A549 treated with GW870086 at 1 μM for 4 hours (cell line): ENCODE results near the gene MTMR4. TPM values are rescaled to one million over a fixed set of nuclear protein-coding genes. Genes with fewer than 3 reads are reported as not detected.

Source experiments
- total RNA-seq: library from RNA; stranded (reverse); fragments of 200-300 nt; extraction: Qiagen RNA extraction; gene quantifications from 5 replicates; pipeline ENCODE4 v1.2.3, GENCODE V29; 2022; ENCODE audit warnings: low read depth

Gene MTMR4
- 6.2 to 10.1 TPM (median 8.3 TPM) in 5 replicates for total RNA-seq

GRCh38 chr17:58513965-58514769, at the start of gene MTMR4:
MTMR4 (minus strand) TSS chr17:58514638; CDS start chr17:58514407, 231 bp downstream.

DNA sequence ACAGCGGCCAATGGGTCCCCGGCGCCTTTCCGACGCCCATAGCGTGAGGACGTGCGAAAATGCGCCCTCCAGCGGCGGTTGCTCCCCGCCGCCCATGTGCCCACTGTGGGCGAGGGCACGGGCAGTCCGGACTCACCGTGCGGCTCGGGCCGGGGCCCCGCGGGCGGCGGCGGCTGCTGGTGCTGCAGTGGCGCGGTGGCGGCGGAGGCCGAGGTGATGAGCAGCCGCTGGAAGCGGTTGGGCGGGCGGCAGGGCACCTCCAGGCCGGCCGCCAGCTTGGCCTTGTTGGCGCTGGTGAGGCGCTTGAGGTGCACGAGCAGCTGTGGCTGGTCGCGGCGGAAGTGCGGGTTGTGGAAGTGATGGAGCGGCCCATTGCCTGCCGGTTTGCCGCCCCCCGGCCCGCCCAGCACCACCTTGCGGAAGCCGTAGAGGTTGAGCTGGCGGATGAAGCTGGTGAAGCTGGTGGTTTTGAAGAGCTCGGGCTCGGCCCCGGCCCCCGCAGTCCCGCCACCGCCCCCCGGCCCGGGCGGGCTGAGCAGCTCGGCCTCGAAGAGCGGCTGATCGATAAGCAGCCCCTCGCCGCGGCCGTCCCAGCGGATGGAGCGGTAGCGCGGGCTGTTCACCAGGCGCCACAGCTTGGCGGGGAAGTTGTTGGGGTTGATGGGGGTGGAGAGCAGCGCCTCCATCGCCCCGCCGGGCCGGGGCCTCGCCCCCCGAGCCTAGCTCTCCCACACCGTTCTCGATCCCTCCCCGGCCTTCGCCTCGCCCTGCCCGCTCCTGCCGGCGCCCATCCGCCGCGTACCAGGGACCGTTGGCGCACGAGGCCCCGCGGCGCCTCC, 26.6 kb downstream of the MTMR4 start, which contains the start of gene HSF5:
TSS of gene HSF5 (minus strand) at position 820 of the 839 bp plus-strand sequence. CDS start at position 686, 134 bp downstream.

Other genes with a start within 250 kb of the MTMR4 start
- not detected in 5 replicates for gene MPO, start 233.7 kb downstream of the MTMR4 start, total RNA-seq
- gene TSPOAP1, start 185.8 kb downstream of the MTMR4 start, total RNA-seq = not detected in 5 replicates
- 99.0 to 169 TPM (median 146 TPM) in 5 replicates for gene SUPT4H1, start 162.4 kb downstream of the MTMR4 start, total RNA-seq
- 0.15 to 0.83 TPM (median 0.38 TPM) in 5 replicates for gene RNF43, start 97.1 kb downstream of the MTMR4 start, total RNA-seq
- gene HSF5, start 26.2 kb downstream of the MTMR4 start, total RNA-seq = not detected in 5 replicates
- gene TEX14, start 177.4 kb upstream of the MTMR4 start, total RNA-seq = 0.12 to 0.47 TPM (median 0.29 TPM) in 5 replicates
- gene RAD51C, start 178.0 kb upstream of the MTMR4 start, total RNA-seq = 52.1 to 62.1 TPM (median 57.3 TPM) in 5 replicates
- gene PPM1E, start 241.2 kb upstream of the MTMR4 start, total RNA-seq = 0.03 to 0.10 TPM (median 0.05 TPM) in 4 of 5 replicates, not detected in the other